ENCODE measurements around the gene FAM177B.

Gene FAM177B

GRCh38 chr1:222783051-222783450 is 46.0 kb downstream of the FAM177B start:
- Histone ChIP-seq H3F3A (ENCODE audit: low read depth) (no peaks in the 10 kb centered on the region), H3K27me3 (ENCODE audit: insufficient read depth, low read length, poor library complexity, severe bottlenecking) (peaks cover 4% of the 10 kb centered on the region)

GRCh38 chr1:222784371-222784770 is 47.4 kb downstream of the FAM177B start:
- Histone ChIP-seq H3F3A (ENCODE audit: low read depth) (no peaks in the 10 kb centered on the region), H3K79me2 (ENCODE audit: insufficient read depth, low read length) (no peaks in the 10 kb centered on the region), H2AFZ (ENCODE audit: low read length) (no peak overlapping the region), H3K9me2 (replicated peaks; ENCODE audit: low read depth, low read length) (no peaks in the 10 kb centered on the region), H3K4me1 (ENCODE audit: insufficient read depth, low read length, poor library complexity, severe bottlenecking) (no peaks in the 10 kb centered on the region), H3K36me3 (ENCODE audit: insufficient read depth, low read length) (no peaks in the 10 kb centered on the region), H3K9me3 (ENCODE audit: insufficient read depth, low read depth, low read length) (no peaks in the 10 kb centered on the region), H3K9ac (ENCODE audit: low read depth, low read length, poor library complexity, severe bottlenecking) (no peak overlapping the region), H3K4me2 (ENCODE audit: low read depth, low read length, poor library complexity, severe bottlenecking) (no peak overlapping the region), H4K20me1 (ENCODE audit: insufficient read depth, low read length, poor library complexity, severe bottlenecking) (no peaks in the 10 kb centered on the region), H3K4me3 (ENCODE audit: low read length, poor library complexity, severe bottlenecking) (no peak overlapping the region), H3K27me3 (ENCODE audit: insufficient read depth, low read length, poor library complexity, severe bottlenecking) (peaks cover 4% of the 10 kb centered on the region)
- TF ChIP-seq EZH2phosphoT487 (IDR thresholded peaks at IDR 0.05; ENCODE audit: borderline replicate concordance) = no peak
- TF ChIP-seq, protein P1, sequence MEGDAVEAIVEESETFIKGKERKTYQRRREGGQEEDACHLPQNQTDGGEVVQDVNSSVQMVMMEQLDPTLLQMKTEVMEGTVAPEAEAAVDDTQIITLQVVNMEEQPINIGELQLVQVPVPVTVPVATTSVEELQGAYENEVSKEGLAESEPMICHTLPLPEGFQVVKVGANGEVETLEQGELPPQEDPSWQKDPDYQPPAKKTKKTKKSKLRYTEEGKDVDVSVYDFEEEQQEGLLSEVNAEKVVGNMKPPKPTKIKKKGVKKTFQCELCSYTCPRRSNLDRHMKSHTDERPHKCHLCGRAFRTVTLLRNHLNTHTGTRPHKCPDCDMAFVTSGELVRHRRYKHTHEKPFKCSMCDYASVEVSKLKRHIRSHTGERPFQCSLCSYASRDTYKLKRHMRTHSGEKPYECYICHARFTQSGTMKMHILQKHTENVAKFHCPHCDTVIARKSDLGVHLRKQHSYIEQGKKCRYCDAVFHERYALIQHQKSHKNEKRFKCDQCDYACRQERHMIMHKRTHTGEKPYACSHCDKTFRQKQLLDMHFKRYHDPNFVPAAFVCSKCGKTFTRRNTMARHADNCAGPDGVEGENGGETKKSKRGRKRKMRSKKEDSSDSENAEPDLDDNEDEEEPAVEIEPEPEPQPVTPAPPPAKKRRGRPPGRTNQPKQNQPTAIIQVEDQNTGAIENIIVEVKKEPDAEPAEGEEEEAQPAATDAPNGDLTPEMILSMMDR (conservative IDR thresholded peaks at IDR 0.05; ENCODE audit: low read length) = no peak

More at GRCh38 chr1:222783051-222783450, 46.0 kb downstream of the FAM177B start:
- H3K4me1 ChIP-seq (ENCODE audit: insufficient read depth, low read length, poor library complexity, severe bottlenecking) = no peaks in the 10 kb centered on the region
- no peaks in the 10 kb centered on the region for H3K79me2 ChIP-seq (ENCODE audit: insufficient read depth, low read length)
- no peak overlapping the region for H2AFZ ChIP-seq (ENCODE audit: low read length)
- H3K9me3 ChIP-seq (ENCODE audit: insufficient read depth, low read depth, low read length) = no peaks in the 10 kb centered on the region
- H3K4me2 ChIP-seq (ENCODE audit: low read depth, low read length, poor library complexity, severe bottlenecking) = no peak overlapping the region
- no peaks in the 10 kb centered on the region for H3K36me3 ChIP-seq (ENCODE audit: insufficient read depth, low read length)
- H3K4me3 ChIP-seq (ENCODE audit: low read length, poor library complexity, severe bottlenecking) = no peak overlapping the region
- no peak overlapping the region for H3K9ac ChIP-seq (ENCODE audit: low read depth, low read length, poor library complexity, severe bottlenecking)
- no peaks in the 10 kb centered on the region for H4K20me1 ChIP-seq (ENCODE audit: insufficient read depth, low read length, poor library complexity, severe bottlenecking)
- H3K9me2 ChIP-seq (replicated peaks; ENCODE audit: low read depth, low read length) = no peaks in the 10 kb centered on the region
- TF ChIP-seq, protein P1 (conservative IDR thresholded peaks at IDR 0.05; ENCODE audit: low read length) = no peak
- no peak for TF ChIP-seq EZH2phosphoT487 (IDR thresholded peaks at IDR 0.05; ENCODE audit: borderline replicate concordance)

DNA sequence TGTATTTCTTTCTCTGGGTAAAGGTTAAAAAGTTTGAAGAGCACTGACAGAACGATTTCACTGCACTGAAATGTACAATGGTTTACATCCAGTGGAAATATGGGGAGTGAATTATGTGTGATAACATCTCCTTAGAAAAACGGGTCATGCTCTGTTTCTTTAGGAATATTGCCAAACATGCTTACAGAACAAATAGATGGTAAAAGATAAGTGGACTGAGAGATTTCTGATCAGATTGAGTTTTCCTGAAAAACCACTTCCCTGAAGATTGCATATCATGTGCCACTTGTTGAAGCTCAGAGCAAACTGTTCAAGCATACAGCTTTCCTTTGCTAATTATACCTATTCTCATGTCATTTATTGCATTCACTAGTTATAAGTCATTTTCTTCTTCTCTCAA is 47.9 kb downstream of the FAM177B start:
- no peaks in the 10 kb centered on the region for H3K4me1 ChIP-seq (ENCODE audit: insufficient read depth, low read length, poor library complexity, severe bottlenecking)
- no peak overlapping the region for H3K4me3 ChIP-seq (ENCODE audit: low read length, poor library complexity, severe bottlenecking)
- no peaks in the 10 kb centered on the region for H3K9me3 ChIP-seq (ENCODE audit: insufficient read depth, low read depth, low read length)
- no peaks in the 10 kb centered on the region for H3F3A ChIP-seq (ENCODE audit: low read depth)
- H2AFZ ChIP-seq (ENCODE audit: low read length) = no peak overlapping the region
- no peak overlapping the region for H3K9ac ChIP-seq (ENCODE audit: low read depth, low read length, poor library complexity, severe bottlenecking)
- peaks cover 4% of the 10 kb centered on the region for H3K27me3 ChIP-seq (ENCODE audit: insufficient read depth, low read length, poor library complexity, severe bottlenecking)
- H3K9me2 ChIP-seq (replicated peaks; ENCODE audit: low read depth, low read length) = no peaks in the 10 kb centered on the region
- TF ChIP-seq, protein P1 (conservative IDR thresholded peaks at IDR 0.05; ENCODE audit: low read length) = no peak
- TF ChIP-seq EZH2phosphoT487 (IDR thresholded peaks at IDR 0.05; ENCODE audit: borderline replicate concordance) = no peak
- H3K36me3 ChIP-seq (ENCODE audit: insufficient read depth, low read length) = no peaks in the 10 kb centered on the region
- H4K20me1 ChIP-seq (ENCODE audit: insufficient read depth, low read length, poor library complexity, severe bottlenecking) = no peaks in the 10 kb centered on the region
- no peak overlapping the region for H3K4me2 ChIP-seq (ENCODE audit: low read depth, low read length, poor library complexity, severe bottlenecking)
- no peaks in the 10 kb centered on the region for H3K79me2 ChIP-seq (ENCODE audit: insufficient read depth, low read length)
